Choroid plexus epithelial cell (primary cell): ENCODE data around the gene TLE3.

Source experiments
- DNase-seq: peaks from one replicate; pipeline ENCODE4 v3.0.0-alpha.2; 2010; ENCODE audit warnings: low read depth
- H3K4me3 ChIP-seq: 2 replicates; pipeline ENCODE4 v1.5.1; 2011; ENCODE audit warnings: low read depth, mild to moderate bottlenecking, control low read depth, low read length, moderate library complexity
- CTCF ChIP-seq: conservative IDR thresholded peaks from 2 replicates; pipeline ENCODE4 v1.5.1; 2011; ENCODE audit warnings: low read depth, mild to moderate bottlenecking, control low read depth, inconsistent platforms, low read length, moderate library complexity

TLE3 gene

GRCh38 chr15:70066447-70066846 lies 31.3 kb downstream of the TLE3 start:
- TF ChIP-seq CTCF: no peak
- DNase-seq: no peak
- H3K4me3 ChIP-seq: no peak overlapping the region

GRCh38 chr15:70066004-70066403 lies 31.7 kb downstream of the TLE3 start:
- DNase-seq: no peak
- no peak for TF ChIP-seq CTCF
- H3K4me3 ChIP-seq: no peak overlapping the region

- no peak overlapping the region for H3K4me3 ChIP-seq
- no peak for TF ChIP-seq CTCF
- DNase-seq: no peak
Measured at GRCh38 chr15:70065006-70065722, 32.6 kb downstream of the TLE3 start.

- no peak for DNase-seq
- H3K4me3 ChIP-seq: no peak overlapping the region
- peak; percentile 25 for TF ChIP-seq CTCF
Measured at GRCh38 chr15:70064441-70064840, 33.3 kb downstream of the TLE3 start.

GRCh38 chr15:70063980-70064379 lies 33.7 kb downstream of the TLE3 start:
- DNase-seq: no peak
- no peak overlapping the region for H3K4me3 ChIP-seq
- TF ChIP-seq CTCF: no peak

- no peak for TF ChIP-seq CTCF
- H3K4me3 ChIP-seq: no peak overlapping the region
- no peak for DNase-seq
Measured at GRCh38 chr15:70063261-70063925, 34.3 kb downstream of the TLE3 start.
